CD1c-positive myeloid dendritic cell (primary cell): Measurements from ENCODE around the gene HNRNPF.
"Not testable (repeated sequence)": the region's sequence is repeated elsewhere in the genome, so short reads cannot be mapped to it uniquely, and the experiment has no call there.

Experiments
- DNase-seq: peaks from one replicate; pipeline ENCODE4 v3.0.0-alpha.2; 2016; ENCODE audit errors: extremely low spot score

The HNRNPF gene

DNA sequence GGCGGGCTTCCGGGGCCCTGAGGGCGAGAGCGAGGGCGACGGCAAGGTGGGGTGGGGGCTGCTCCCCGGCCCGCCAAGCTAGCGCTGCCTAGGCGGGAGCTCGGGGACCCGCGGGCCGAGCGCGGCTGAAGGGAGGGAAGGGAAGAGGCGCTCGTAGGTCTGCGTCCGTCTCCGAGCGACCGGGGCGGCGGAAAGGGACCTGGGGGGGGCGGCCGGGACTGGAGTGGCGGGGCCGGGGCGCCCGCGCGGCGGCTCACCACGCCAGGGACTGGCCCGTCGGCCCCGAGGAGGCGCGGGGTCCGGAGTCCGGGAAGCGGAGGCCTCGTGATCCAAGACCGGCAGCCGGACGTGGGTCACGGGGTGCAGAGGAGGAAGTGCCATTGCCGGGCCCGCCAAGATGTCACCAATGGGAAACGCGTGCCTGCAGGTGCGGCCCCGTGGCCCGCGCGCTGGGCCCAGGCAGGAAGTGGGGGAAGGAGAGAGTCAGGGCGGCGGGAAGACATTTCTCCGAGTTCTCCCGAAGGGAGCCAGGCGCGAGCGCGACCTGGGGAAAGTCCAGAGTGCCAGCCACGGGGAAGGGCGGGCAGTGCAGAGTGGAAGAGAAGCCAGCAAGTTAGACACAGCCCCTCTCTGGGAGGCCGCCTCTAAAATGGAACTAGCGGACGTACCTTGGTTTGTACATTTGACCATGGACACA lies 11.9 kb downstream of the HNRNPF start:
- DNase-seq, result peak; percentile 93

DNA sequence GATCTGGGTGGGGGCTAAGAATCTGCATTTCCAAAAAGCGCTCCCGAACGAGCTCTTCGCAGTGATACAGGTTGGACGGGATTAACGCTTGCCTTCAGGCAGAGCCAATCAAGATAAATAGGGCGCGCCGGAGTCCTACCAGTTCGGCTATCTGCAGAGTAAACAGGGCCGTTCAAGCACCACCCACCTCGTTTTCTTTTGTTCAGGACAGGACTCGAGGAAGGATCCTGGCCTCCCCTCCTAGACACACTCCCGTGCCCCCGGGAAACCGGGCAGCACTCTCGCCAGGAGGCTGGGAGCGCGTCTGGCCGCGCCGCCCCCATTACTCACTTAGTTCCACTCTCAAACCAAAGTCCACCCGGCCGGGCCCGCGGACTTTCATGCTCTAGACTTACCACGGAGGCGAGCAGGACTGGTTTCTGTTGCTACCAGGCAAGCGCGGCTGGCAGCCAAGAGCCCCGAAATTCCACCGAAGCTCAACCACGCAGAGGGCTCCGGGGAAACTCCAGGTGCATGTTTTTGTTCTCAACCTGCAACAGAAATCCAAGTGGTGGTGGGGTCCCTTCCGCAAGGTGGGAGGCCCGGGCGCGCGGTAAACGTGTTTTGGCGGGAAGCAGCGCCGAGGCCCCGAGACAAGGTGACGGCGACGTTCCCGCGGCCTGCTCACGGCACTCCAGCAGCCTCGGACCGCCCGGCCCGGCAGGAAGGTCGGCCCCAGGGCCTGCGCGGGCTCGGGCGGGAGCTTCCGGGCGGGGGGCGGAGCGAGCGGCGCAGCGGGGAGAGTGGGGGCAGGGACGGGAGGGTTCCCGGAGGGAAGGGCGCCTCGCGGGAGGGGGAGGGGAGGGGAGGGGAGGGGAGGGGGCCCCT lies 12.7 kb downstream of the HNRNPF start:
- DNase-seq, result peak; percentile 65

DNA sequence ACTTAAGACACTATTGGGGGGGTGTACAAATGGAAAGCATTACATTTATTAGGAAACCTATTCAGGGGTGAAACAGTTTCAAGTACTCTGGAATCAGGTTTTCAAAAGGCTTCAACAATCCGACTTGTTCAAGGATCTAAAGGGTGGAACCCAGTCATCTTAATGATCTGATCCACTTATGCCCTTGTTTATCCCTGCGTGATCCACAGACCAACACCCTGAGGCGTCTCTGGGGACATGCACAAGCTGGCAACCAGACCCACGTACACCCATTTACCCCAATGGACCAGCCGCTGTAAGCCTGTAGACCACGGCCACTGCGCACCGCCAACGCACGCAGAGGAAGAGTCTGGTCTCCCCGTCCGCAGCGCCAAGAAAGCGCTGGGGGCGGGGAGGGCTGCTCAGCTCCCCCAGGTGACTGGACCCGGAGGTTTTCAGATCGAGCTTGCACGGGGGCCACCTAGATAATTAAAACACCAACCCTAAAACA lies 13.4 kb downstream of the HNRNPF start:
- DNase-seq, result no peak

DNA sequence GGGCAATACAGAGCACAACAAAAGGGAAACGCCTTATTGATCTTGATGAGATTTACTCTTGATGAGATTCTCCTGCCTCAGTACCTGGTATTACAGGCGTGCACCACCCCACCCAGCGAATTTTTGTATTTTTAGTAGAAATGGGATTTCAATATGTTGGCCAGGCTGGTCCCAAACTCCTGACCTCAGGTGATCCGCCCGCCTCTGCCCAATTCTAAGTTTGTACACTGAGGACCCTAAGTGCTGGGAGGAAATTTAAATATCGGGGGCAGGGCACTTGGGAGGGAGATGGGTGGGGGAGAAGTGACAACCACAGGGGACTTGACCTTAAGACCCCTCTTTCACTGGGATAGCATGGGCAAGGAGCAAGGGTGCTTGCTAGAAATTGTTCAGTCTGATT lies 14.1 kb downstream of the HNRNPF start:
- no peak for DNase-seq

DNA sequence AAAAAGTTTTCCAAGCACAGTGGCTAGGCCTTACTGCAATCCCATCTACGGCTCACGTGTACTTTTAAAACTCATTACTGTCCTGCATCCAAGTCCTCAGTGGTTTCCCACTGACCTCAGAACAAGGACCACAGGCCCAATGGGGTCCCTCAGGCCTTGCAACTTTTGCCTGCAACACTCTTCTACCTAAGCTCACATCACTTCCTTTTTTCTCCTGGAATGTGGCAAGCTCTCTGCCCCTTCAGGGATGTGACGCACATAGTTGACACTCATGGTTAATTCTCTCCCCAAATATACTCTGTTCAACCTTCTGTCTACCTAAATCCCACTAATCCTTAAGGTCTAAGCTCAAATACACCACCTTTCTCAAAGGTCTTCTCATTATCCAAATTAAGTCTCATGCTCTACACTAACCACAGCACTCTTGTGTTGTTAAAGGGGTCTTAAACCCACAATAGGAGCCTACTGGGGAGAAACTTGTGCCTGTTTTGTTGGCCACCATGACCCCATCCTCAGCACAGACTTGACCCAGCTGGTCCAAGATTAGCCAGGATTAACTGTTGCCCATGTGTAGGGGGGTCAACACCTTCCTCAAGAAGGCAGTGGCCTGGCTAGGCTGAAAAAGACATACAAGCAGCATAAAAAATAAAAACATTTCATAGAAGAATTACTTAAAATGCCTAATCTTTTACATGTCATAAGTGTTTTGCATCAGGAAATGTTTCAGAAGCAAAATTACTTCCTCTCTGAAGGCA lies 15.2 kb downstream of the HNRNPF start:
- peak; percentile 41 for DNase-seq

DNA sequence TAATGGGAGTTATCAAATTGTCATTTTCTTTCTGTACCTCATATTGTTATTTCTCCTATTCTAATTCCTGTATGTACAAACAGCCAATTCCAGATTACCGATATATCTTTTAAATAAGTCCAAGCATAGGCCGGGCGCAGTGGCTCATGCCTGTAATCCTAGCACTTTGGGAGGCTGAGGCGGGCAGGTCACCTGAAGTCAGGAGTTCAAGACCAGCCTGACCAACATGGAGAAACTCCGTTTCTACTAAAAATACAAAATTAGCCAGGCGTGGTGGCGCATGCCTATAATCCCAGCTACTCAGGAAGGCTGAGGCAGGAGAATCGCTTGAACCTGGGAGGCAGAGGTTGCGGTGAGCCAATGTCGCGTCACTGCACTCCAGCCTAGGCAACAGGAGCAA lies 15.8 kb downstream of the HNRNPF start:
- not testable (repeated sequence) for DNase-seq

DNA sequence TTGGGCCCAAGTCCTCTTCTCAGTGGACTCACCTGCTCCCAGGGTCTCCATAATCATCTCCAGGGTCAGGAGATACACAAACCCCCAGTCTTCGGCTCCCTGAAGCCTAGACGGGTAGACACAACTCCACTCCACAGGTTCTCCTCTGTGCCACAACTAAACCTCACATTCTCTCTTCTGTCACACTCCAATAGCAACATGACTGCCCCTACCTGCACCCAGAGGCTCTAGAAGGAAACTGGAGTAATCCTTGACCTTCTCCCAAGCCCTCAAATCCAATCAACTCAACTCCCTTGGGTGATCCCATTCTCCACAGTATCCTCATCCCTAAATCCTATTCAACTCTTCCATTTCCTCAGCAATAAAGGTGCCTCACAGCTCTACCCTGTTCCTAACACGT lies 16.2 kb downstream of the HNRNPF start:
- DNase-seq, result no peak

DNA sequence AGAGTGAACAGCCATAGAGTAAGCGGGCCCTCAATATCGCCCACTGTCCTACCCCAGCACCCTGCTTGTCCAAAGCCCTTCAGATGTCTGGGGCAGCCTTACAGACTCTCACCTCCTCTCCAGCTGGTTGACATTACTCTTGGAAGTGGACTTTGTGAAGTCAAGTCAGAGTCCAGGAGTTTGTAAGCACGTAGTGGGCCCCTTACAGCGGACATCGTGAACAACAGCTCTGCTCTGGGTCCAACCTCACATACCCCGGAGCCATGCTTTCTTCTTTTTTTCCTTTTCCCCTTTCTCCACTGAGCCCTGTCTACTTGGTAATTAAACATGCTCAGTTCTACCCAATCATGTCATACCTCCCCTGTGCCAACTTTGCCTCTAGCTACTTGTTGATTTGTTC lies 17.5 kb downstream of the HNRNPF start:
- no peak for DNase-seq

DNA sequence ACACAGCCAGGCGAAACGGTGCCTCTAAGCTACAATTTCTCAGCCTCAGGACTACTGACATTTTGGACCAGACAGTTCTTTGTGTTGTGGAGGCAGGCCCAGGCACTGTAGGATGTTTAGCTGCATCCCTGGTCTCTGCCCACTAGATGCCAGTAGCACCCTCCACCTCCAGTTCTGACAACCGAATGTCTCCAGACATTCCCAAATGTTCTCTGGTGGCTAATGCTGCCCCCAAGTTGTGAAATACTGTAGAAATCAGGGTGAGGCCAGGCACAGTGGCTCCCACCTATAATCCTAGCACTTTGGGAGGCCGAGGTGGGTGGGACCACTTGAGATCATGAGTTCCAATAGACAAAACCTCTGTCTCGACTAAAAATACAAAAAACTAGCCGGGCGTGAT lies 18.2 kb downstream of the HNRNPF start:
- DNase-seq, result peak; percentile 40

DNA sequence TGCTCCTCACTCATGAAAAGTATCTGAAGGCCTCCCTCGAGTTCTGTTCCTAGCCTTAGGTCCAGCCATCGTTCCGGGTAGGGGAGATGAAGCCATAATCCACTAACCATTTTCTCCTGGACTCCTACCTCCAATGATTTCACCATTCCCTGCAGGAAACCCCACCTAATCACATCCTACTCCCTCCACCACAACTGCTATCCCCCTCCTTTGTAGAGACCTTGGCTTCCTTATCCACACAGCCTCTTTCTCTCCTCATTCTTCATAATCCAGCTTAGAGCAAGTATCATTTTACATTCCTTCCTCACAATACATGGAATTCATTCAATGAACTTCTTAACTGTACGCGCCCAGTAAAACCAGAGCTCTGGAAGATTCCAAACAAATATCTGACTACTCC lies 18.7 kb downstream of the HNRNPF start:
- DNase-seq, result no peak

DNA sequence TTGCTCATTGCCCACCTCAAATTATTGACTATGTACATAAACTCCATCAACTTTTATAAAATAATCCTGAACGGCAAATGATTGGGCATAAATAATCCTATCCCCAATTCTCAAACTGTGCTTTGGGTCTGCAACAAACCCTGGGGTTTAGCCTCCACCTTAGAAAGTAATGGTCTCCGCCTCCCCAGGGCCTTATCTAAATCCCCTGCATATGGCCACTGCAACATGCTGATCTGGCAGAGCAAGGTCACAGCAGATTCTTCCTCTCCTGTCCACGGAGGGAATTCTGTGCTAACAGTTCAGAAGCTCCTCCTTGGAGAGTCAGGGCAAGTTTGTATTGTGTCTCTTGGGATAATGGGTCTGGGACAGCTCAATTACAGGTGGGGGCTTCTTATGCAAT lies 19.1 kb downstream of the HNRNPF start:
- no peak for DNase-seq

DNA sequence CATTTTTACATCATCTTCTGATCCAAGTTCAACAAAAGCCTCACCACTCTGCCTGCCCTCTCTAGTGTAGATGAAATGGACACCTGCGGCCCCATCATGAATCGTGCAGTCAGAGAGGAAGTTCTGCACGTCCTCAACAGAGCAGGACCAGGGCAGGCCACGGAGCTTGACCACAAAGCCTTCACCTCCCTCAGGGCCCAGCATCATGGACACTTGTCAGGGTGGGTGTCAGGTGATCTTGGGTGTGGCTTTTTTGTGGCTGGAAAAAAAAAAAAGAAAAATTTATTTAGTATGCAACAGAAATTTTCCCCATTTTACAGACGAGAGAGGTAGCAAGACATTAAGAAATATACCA lies 21.3 kb downstream of the HNRNPF start:
- DNase-seq, result no peak

DNA sequence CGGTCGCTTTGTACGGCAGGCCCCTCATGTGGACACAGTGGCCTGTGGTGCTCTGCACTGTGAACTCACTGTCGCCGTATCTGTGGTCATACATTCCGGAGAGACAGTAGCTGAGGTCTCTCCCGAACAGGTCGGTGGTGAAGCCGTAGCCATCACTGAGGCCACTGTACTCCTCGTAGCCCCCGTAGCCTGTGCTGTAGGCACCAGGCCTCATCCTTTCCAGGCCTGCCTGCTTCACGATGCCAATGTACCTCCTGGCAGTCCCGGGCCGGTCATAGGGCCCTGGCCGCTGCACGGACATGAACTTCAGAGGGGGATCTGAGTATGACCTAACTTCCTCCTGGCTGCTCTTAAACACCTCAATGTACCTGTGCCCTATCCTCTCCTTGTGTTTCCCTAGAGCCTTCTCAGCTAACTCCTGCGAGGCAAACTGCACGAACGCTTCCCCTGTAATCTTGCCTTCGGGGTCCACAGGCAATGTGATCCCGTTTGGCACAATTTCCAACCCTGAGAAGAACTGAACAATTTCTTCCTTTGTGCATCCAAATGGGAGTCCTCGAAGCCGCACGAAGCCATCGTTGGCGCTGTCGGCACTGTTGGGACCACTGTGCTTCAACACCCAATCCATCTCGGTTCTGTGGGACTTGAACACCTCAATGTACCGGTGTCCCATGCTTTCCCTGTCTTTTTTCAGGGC lies 21.9 kb downstream of the HNRNPF start:
- DNase-seq, result no peak

DNA sequence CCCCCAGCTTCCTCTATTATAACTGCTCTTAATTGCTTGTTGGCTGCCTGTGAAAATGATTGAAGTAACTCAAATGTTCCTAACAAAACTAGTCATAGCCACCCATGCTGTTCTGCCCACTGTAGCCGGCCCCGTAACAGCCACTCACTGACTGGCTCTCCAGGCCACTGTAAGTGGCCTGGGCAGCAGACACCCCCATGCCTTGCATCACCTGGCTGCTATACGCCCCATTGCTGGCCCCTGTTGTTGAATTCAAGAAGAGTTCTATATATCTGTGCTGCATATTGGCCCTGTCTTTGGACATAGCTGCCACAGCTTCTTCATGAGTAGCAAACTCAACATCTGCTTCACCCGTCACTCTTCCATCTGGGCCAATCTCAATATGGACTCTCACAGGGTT lies 22.4 kb downstream of the HNRNPF start:
- DNase-seq, result no peak

DNA sequence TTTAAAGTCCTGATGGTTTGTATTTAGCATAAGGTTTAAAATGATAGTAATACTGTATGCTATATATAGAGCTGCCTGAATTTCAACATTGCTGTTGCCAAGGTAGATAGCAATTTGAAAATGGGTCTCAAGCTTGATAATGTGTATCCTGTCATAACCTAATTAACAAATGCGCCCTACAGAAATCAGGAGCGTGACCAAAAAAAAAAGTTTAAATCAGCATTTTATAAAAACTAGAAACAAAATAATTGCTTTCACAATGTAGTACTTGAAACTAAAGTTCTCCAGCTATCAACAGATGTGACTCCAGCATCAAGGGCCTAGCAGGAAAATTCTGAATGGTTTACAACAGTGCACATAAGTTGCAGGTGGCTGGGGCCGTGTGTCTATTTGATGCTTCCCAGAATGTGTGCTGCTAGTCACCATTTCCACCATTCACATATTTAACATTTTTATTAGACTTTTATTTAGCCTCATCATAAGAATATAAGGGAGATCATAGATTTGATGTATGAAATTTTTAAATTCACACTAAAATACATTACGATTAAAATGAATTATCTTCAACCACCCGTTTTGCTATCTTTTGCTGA lies 23.5 kb downstream of the HNRNPF start:
- no peak for DNase-seq

DNA sequence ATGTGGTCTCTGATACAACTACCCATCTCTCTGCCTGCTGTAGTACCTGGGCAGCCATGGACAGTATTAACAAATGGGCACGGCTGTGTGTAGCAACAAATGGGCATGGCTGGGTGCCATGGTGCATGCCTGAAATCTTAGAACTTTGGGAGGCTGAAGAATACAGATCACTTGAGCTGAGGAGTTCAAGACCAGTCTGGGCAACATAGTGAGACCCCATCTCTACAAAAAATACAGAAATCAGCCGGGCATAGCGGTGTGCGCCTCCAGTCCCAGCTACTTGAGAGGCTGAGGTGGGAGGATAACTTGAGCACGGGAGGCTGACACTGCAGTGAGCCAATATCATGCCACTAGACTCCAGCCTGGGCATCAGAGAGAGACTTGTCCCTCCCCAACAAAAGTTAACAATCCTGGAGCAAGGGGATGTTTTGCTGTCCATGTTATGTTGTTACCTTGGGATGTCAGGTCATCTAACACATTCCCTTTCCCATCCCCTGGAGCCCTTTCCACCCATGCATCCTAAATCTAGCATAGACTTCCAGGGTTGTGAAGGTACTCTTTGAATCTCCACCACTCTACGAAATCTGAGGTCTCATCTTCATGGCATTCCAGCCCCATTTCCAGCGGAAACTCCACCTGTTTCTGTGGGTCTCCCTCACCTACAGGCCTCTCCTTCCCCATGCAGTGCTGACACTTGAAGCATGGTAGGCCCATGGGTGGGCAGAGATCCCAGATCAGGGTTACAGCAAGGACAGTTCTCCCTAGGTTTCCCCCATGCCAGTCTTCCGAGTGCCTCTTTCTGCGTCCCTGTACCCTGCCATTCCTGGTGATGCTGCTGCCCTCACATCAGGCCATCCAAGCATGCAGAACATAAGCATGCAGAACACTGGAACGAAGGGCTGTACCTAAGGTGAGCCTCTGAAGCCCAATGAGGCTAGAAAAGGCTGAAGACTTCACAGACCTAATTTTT lies 24.4 kb downstream of the HNRNPF start:
- no peak for DNase-seq

DNA sequence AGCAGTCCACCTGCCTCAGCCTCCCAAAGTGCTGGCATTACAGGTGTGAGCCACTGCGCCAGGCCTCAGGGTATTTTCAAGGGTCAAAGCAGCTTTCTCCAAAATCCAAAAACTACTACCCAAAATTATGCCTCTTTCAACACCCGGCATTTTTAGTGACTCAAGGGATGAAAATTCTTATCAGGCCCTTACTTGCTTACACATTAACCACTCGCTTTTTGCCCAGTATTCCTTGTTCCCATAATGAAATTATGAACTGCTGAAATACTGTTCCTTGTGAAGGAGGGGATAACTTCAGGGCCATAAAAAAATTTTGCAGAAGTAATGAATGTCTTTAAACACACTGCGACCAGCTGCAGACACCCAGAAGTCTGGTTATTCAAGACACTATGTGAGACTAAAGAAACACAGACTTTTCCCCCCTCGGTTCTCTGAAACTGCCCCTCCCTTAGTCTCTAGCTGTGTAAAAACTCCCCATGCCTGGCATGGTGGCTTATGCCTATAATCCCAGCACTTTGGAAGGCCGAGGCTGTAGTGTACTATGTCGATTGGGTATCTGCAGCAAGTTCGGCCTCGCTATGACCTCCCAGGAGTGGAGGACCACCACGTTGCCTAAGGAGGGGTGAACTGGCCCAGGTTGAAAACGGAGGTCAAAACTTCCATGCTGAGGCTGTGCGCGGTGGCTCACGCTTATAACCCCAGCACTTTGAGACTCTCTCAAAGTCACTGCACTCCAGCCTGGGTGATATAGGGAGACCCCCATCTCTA lies 25.6 kb downstream of the HNRNPF start:
- no peak for DNase-seq

DNA sequence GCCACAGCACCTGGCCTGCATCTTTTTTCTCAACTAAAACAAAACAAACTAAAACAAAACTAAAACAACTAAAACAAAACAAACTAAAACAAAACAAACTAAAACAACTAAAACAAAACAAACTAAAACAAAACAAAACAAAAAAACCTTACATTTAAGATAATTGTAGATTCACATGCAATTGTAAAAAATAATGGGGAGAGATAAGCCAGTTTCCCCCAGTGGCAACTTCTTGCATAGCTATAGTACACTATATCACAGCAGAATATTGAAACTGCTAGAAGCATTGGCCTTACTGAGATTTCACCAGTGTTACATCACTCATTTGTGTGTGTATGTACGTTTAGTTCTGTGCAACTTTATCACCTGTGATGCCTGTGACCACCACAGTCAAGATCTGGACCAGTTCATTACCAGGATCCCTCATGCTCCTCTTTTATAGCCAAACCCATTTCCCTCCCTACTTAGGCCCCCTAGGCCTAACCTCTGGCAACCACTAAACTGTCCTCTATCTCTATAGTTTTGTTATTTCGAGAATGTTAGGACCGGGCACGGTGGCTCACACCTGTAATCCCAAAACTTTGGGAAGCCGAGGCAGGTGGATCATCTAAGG lies 28.3 kb downstream of the HNRNPF start:
- DNase-seq, result no peak

DNA sequence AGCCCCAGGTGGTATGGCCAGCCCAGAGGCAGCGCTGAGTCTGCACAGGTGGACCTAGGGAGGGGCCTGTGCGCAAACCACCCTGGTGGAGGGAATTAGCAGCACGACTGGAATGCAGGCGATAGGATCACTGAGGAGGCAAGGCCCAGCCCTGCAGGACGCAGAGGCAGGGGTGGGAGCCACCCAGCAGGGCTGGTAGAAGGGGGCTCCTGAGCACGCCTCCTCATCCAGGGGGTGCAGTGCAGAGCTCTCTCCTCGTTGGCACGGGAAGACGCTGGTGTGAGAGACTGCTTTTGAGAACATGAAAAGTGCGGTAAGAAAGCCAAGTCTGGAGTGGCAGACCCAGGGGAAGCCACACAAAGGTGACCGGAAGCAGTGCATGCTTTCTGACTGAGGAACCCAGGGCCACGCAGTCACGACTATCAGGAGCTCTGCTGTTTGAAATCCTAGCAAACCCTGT lies 31.5 kb downstream of the HNRNPF start:
- DNase-seq, result no peak
